Dermis microvascular lymphatic vessel endothelial cell (primary cell): ENCODE data around the gene FBLN2. TPM values are rescaled to one million over a fixed set of nuclear protein-coding genes. Genes with fewer than 3 reads are reported as not detected.

Source experiments
- DNase-seq, 2 donors: peaks; one replicate each; pipeline versions ENCODE4 v3.0.0 to v3.0.0-alpha.2; 2010; ENCODE audit warnings: low read depth in 2 of 2
- total RNA-seq: library from RNA; depleted of rRNA; stranded (reverse); fragments of >200 nt; gene quantifications from 2 replicates; pipeline ENCODE4 v1.2.1, GENCODE V29; 2014

The FBLN2 gene
- total RNA-seq, 1 donor from 2014 or later: 2.7 TPM

DNA sequence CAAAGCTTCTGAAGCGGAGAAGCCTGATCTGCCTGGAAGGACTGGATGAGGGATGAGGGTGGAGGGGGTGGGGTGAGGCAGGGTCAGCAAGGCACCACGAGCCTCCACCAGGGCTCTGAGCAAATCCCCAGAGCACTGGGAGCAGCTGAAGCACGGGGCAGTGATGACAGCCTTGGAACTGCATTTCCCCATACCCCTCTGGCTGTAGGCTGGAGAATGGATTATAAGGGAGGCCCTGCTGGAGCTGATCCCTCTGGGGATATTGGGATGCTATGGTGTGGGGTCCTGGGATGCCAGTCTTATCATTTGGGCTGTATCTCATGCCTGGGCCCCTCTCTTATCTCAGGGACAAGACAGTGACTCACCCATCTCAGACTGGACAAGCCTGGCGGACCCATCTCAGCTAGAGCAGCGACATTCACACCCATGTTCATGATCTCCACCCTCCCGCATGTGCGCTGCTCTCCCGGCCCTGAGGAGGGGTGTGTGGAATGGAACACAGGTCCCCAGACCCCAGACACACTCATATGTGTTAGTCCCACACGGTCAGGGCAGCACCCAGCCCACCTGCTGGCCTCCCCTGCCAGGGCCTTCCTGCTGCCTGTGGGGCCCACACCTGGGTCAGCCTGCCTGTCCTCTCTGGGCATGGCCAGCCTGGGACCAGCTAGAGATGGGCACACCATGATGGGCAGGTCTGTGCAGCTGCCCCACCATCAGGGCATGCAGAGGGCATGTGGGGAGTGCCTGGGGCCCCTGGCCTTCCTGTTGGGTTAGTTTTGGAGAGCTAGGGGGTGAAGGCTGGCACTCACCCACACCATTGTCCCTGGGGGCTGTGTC is 97.1 kb downstream of the FBLN2 start:
- no peak for DNase-seq

DNA sequence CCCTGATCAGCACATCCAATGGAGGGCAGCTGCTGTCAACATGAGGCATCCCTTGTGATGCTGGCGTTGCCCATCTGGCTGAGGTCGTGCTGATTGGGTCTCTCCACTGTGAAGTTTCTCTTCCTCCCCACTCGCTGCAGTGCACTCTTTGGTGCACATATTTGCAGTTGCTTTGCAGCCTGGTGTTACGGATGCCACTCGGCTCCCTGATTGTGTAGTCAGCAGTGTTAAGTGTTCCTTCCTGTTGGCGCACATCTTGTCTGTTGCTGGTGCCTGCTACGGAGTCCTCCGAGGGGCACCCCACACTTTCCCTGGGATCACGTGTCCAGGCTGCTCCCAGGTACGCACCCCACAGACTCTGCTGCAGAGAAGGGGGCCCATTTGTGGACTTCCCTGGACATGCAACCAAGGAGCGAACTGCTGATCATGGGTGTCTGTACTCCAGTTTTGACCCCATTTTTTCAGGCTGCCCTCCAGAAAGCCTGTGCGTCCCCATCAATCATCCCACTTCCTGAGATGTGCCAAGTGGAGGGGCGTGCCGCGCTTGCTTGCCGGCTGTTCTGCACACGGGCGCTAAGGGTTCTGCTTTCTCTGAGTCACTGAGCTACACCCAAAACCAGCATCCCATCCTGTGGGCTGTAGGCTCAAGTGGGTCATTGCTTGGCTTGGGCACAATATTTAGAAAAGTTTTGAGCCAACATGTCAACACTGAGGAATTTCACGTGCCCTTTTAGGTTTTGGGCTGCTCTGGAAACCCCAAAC is 98.6 kb downstream of the FBLN2 start:
- no peak for DNase-seq

GRCh38 chr3:13648060-13649001 is 99.4 kb downstream of the FBLN2 start:
- peak; percentile 51 to 74 for DNase-seq

DNA sequence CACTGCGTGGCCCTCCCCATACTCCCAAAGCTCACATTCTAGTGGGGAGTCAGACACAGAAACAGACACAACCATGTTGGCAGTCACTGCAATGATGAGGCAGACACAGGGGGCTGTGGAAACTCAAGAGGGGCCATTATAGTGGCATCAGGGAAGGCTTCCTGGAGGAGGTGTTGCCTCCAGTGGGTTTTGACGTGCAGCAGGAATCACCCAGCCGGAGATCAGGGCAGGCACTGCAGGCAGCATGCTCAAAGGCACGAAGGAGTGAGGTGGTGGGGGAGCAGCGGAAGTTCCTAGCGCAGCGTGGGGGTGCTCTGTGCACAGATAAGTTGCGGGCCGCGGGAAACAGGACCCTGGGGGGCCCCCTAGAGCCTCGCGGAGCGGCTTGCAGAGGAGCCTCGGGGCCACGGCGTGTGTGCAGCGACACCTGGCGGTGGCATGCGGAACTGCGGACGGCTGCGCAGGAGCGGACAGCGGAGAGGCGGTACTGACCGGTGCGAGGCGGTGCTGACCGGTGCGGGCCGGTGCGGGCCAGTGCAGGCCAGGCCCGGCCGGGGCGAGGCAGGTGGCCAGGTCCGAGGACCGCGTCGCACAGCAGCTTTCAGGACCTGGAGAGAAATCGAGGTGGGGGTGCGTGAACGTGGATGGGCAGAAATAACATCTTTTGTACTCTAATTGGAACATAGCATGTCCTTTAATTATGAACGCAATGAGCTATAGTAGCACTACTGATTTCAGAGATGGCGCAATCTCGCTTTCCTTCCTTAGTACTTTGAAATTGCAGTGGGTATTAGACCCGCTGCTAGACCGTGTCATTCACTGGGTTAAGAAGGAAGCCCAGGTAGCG is 101.5 kb downstream of the FBLN2 start:
- peak; percentile 27 to 66 for DNase-seq

GRCh38 chr3:13651057-13651400 is 102.1 kb downstream of the FBLN2 start:
- no peak for DNase-seq

GRCh38 chr3:13651775-13652428 is 103.0 kb downstream of the FBLN2 start:
- no peak for DNase-seq

GRCh38 chr3:13652728-13653127 is 103.8 kb downstream of the FBLN2 start:
- DNase-seq: no peak

DNA sequence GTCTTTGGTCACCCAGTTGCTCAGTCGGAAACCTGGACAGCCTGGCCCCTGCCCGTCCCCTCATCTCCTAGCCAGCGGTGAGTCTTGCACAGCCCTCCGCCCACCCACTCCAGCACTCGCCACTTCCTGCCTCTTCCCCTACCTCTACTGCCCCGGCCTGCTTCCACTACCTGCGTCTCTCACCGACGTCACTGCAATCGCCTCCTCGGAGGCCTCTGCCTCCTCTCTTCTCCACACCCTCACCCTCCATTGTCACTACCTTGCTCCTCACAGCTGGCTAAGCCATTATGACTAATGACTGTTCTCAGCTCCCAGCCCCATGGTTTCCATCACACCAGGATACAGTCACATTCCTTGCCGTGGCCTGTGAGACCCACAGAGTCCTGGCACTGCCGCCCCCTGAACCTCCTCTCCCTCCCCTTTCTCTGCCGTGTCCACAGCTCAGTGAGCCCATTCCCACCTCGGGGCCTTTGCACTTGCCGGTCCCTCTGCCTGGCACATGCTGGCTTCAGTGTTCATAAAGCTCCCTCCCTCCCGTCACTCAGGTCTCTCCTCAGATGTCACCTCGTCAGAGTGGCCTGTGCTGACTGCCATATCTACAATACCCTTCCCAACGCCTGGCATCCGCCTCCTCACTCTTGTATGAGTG is 104.8 kb downstream of the FBLN2 start:
- DNase-seq: no peak

DNA sequence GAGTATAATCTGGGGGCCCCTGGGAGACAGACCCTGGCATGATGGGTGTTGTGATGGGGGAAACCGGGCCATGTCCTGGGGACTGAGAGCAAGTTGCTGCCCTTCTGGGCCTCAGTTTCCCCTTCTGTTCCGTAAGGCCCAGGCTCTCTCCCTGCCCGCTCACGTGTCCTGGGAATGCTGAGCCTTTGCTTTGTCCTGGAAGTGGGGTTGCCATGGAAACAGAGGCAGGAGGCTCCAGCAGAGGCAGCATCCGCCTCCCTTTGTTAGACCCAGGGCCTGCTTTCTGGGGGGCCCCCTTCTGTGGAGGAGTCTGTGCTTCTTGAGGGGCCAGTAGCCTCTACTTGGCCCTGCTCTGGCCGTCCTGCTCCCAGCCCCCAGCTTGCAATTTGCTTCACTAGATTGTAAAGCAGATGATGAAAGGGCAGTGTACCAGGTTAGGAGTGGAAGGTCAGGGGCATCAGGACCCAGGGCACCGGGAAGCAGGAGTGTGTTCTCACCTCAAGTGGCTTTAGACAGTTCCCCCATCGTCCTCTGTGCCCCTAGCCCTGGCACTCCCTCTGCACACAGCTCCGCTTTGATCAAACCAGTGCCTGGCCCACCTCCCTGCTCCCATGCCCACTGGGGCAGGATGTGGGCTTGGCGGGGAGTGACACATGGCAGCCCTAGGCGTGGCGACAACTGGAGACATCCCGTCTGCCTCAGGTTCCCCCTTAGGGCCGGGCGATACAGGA is 105.6 kb downstream of the FBLN2 start:
- DNase-seq: no peak

DNA sequence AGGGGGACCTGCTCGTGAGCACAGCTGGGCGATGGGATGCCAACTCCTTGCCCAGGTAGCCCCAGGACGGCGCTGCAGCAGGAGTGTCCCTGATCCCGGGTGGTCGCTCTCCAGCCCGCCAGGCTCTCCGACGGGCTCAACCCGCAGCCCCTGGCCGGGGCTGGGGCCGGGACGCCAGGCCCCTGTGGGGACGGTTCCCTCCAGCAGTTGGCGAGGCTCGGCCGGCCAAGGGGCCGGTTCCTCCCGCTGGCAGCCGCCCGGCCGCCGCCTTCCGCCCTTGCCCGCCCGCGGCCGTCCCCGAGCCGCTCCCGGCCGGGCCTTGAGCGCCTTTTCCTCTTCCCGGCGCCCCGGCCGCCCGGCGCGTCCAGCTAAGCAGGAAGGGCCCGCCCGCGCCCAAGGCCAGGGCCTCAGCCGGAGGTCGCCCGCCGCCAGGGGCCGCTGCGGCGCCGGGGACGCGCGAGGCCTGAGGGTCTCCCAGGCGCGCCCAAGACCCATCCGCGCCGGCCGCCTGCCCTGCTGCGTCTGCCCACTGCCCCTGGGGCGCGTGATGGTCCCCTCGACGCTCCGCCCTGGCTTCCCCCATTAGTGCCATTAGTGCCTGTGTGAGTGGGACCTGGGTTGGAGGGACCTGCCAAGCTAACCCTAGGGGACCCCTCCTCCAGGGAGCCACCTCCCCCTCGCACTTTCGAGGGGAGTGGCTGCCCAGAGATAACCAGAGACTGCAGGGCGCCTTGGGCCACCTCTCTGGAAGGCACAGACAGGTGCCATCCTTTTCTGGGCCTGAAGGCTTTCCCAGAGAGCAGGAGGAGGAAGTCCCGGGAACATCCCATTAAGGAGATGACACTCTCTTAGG is 106.4 kb downstream of the FBLN2 start:
- DNase-seq: peak in 1 of 2 donors; percentile 47

- DNase-seq: no peak
These were observed 107.8 kb downstream of the FBLN2 start for GRCh38 chr3:13656584-13657301.

DNA sequence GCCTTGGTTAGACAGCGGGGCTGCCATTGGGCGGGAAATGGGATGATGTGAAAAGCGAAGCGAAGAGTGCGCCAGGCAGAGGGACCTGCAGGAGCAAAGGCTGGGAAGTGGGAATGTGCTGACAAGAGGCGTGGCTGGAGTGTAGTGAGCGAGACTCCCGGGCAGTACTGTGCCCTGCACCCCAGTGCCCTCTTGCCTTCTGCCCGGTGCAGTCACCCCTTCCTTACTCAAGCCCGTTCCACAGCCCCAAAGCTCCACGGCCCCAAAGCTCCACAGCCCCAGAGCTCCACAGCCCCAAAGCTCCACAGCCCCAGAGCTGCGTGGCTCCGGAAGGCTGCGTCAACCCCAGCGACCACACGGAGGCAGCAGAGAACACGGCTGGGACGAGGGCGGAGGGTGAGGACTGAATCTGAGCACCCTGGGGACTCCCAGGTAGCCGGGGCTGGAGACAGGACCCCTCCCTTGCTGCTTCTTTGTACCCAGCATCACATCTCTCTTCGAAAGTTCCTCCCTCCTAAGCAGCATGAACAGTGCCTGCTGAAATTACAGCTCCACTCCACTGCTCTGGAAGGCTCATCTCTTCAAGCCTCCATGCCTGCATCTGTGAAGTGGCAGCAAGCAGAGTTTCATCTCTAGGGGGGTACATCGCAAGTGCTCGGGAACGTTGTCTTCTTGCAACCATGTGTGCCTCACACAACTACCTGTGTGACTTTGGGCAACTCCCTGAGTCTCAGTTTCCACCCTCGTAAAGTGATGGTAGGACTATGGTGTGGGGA is 108.9 kb downstream of the FBLN2 start:
- DNase-seq: peak; percentile 7 to 42

DNA sequence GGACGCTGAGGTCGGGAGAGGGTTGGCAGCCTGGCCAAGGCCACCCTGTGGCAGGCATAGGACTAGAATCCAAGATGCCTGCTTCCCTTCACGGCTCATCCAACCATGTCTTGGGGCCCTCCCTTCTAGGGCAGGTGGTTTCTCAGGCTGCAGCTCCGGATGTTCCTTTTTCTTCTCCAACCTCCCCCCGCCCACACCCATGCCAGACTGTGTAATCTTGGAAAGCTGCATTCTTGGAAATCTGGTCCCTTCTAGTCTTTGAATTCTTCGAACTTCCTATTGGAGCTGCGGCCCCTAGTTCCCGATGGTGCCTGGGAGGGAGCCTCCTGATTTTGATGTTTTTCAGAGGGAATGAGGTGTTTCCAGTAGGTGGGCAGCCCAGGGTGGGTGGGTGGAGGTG is 109.8 kb downstream of the FBLN2 start:
- no peak for DNase-seq

DNA sequence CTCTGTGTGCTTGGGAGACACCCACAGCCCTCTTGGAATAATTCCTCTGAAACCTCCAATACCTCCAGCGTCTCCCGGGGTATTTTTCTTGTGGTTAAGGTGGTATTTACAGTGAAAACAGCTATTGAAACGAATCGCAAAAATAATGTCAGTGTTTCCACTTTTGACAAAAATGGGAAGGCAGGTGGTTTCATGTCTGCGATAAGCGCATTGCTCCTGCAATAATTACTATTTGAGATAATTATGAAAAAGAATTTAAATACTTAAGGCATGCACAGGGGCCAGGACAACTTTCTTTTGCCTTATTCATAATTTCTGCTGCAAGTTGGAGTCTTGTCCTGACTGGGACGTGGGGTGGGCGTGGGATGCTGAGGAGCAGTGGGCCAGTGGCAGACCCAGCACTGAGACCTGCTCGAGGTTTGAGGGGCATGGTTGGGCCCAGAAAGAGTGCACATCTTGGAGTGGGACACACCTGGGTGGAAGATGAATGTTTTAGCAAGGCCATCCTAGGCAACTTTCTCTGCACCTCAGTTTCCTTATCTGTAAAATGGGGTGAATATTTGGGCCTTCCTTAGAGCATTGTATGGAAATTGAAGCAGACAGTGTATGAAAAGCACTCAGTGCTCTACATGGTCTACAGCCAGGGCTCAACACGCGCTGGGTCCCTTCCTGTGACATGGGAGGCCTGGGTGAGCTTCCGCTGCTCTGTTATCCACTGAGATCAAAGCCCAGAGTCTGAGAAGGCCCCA is 110.5 kb downstream of the FBLN2 start:
- no peak for DNase-seq

- DNase-seq: no peak
These were observed 111.3 kb downstream of the FBLN2 start for GRCh38 chr3:13660042-13660874.
